H1 (cell line): ENCODE results near the gene TXNDC2. TPM values are rescaled to one million over a fixed set of nuclear protein-coding genes. Genes with fewer than 3 reads are reported as not detected.

Experiments
- CTCF ChIA-PET: fragments of 300-600 bp; sonication (Branson Sonifier 250); formaldehyde crosslinking; loops from one replicate; lab custom pipeline; 2021; ENCODE audit not compliant: partially characterized antibody; lab: Charles Lee
- POLR2A ChIA-PET: fragments of 300-600 bp; sonication (Branson Sonifier 250); formaldehyde crosslinking; loops from one replicate; lab custom pipeline; 2021; ENCODE audit warnings: inconsistent platforms; ENCODE audit not compliant: partially characterized antibody; lab: Charles Lee
- DNase-seq, 2 experiments: peaks; one replicate each; pipeline versions ENCODE4 v3.0.0 to v3.0.0-alpha.2; 2010 to 2022; ENCODE audit warnings: low spot score in 2 of 2, low read depth in 1 of 2, mixed read lengths in 1 of 2
- FAIRE-seq: peaks from 2 replicates; lab custom pipeline; 2011; peaks lifted over from hg19 to GRCh38; lab: Jason Lieb, UNC
- H2AFZ ChIP-seq: 2 replicates; pipeline ENCODE4 v1.8.1; 2012; ENCODE audit warnings: low read length, inconsistent platforms
- H2AK5ac ChIP-seq: 2 replicates; pipeline ENCODE4 v1.6.1; 2013; ENCODE audit warnings: low read depth, low read length
- H2BK120ac ChIP-seq: replicated peaks from 2 replicates; pipeline ENCODE3; 2013; ENCODE audit warnings: low read depth, low read length, inconsistent platforms
- H2BK12ac ChIP-seq: 2 replicates; pipeline ENCODE4 v1.6.1; 2013; ENCODE audit warnings: low read depth, low read length
- H2BK15ac ChIP-seq: 2 replicates; pipeline ENCODE4 v1.6.1; 2013; ENCODE audit warnings: low read length
- H2BK20ac ChIP-seq: 2 replicates; pipeline ENCODE4 v1.6.1; 2013; ENCODE audit warnings: low read length
- H2BK5ac ChIP-seq: 2 replicates; pipeline ENCODE4 v1.6.1; 2013; ENCODE audit warnings: low read depth, low read length
- H3K14ac ChIP-seq: 2 replicates; pipeline ENCODE4 v1.6.1; 2013; ENCODE audit warnings: inconsistent platforms; ENCODE audit not compliant: insufficient read length
- H3K18ac ChIP-seq: 2 replicates; pipeline ENCODE4 v1.6.1; 2013; ENCODE audit warnings: low read length; ENCODE audit errors: extremely low read depth
- H3K23ac ChIP-seq: 2 replicates; pipeline ENCODE4 v1.6.1; 2013; ENCODE audit warnings: inconsistent platforms; ENCODE audit not compliant: insufficient read length
- H3K23me2 ChIP-seq: 2 replicates; pipeline ENCODE4 v1.6.1; 2013; ENCODE audit warnings: low read depth, low read length
- H3K27ac ChIP-seq: 2 replicates; pipeline ENCODE4 v1.6.1; 2011; ENCODE audit warnings: low read depth, low read length, inconsistent platforms
- H3K27me3 ChIP-seq, 4 experiments: replicated peaks in 1 of 4; 1 replicate in 1 of 4; 2 replicates in 3 of 4; pipeline versions ENCODE4 v1.6.1 to v1.8.1; 2011 to 2013; ENCODE audit warnings: low read length in 3 of 4, mild to moderate bottlenecking in 3 of 4, inconsistent platforms in 2 of 4, mixed read lengths in 2 of 4, moderate library complexity in 1 of 4; ENCODE audit not compliant: control insufficient read depth in 3 of 4, insufficient read depth in 3 of 4; ENCODE audit errors: extremely low read depth in 1 of 4
- H3K36me3 ChIP-seq, 4 experiments: 2 replicates each; pipeline versions ENCODE4 v1.6.1 to v1.8.1; 2011 to 2013; ENCODE audit warnings: mild to moderate bottlenecking in 4 of 4, low read length in 3 of 4, moderate library complexity in 2 of 4, control low read depth in 1 of 4, inconsistent platforms in 1 of 4; ENCODE audit not compliant: insufficient read depth in 4 of 4, control insufficient read depth in 2 of 4
- H3K4ac ChIP-seq: replicated peaks from 2 replicates; pipeline ENCODE3; 2013; ENCODE audit warnings: low read length, low read depth, mixed read lengths, inconsistent platforms; ENCODE audit not compliant: insufficient read length
- H3K4me1 ChIP-seq, 4 experiments: replicated peaks in 1 of 4; 1 replicate in 1 of 4; 2 replicates in 3 of 4; pipeline versions ENCODE4 v1.6.1 to v1.8.1; 2011 to 2013; ENCODE audit warnings: low read length in 3 of 4, inconsistent platforms in 2 of 4, mixed read lengths in 1 of 4; ENCODE audit not compliant: insufficient read depth in 4 of 4, control insufficient read depth in 3 of 4
- H3K4me2 ChIP-seq, 2 experiments: 2 replicates each; pipeline versions ENCODE4 v1.6.1 to v1.8.1; 2011 to 2013; ENCODE audit warnings: low read depth in 2 of 2, low read length in 2 of 2, control low read depth in 1 of 2, inconsistent platforms in 1 of 2, mild to moderate bottlenecking in 1 of 2; ENCODE audit not compliant: insufficient read depth in 1 of 2
- H3K4me3 ChIP-seq, 4 experiments: fragments of 200-600, 300-600 bp in 1 of 4; sonication (generic), shearing (Covaris generic), sonication (Bioruptor Twin) in 1 of 4; 2 replicates each; pipeline versions ENCODE4 v1.5.1 to v1.8.1; 2011 to 2016; ENCODE audit warnings: low read length in 4 of 4, low read depth in 3 of 4, control low read depth in 2 of 4, inconsistent platforms in 2 of 4, mild to moderate bottlenecking in 2 of 4, mixed read lengths in 1 of 4, moderate library complexity in 1 of 4; ENCODE audit not compliant: insufficient read depth in 2 of 4; ENCODE audit errors: extremely low read depth in 1 of 4
- H3K56ac ChIP-seq: replicated peaks from 2 replicates; pipeline ENCODE3; 2013; ENCODE audit warnings: low read depth, mild to moderate bottlenecking, mixed read lengths, low read length, inconsistent platforms; ENCODE audit not compliant: insufficient read length
- H3K79me1 ChIP-seq: 2 replicates; pipeline ENCODE4 v1.6.1; 2013; ENCODE audit warnings: low read depth, low read length, control low read depth
- H3K79me2 ChIP-seq, 2 experiments: 2 replicates each; pipeline versions ENCODE4 v1.6.1 to v1.8.1; 2012 to 2013; ENCODE audit warnings: low read length in 2 of 2, mild to moderate bottlenecking in 2 of 2, inconsistent platforms in 1 of 2; ENCODE audit not compliant: insufficient read depth in 2 of 2, control insufficient read depth in 1 of 2
- H3K9ac ChIP-seq, 4 experiments: replicated peaks in 1 of 4; 1 replicate in 1 of 4; 2 replicates in 3 of 4; pipeline versions ENCODE4 v1.6.1 to v1.8.1; 2011 to 2013; ENCODE audit warnings: low read depth in 3 of 4, low read length in 3 of 4, control low read depth in 2 of 4, mild to moderate bottlenecking in 2 of 4, moderate library complexity in 2 of 4, inconsistent platforms in 1 of 4; ENCODE audit errors: extremely low read depth in 1 of 4
- H3K9me3 ChIP-seq, 2 experiments: 2 replicates each; pipeline versions ENCODE4 v1.6.1 to v1.8.1; 2012 to 2013; ENCODE audit warnings: mild to moderate bottlenecking in 2 of 2, moderate library complexity in 2 of 2, control low read depth in 1 of 2, inconsistent platforms in 1 of 2, low read depth in 1 of 2, low read length in 1 of 2, mixed read lengths in 1 of 2; ENCODE audit not compliant: insufficient read depth in 2 of 2
- H4K20me1 ChIP-seq, 2 experiments: replicated peaks in 1 of 2; 2 replicates each; pipeline versions ENCODE3 to v1.8.1; 2011 to 2013; ENCODE audit warnings: inconsistent platforms in 2 of 2, low read length in 2 of 2, mild to moderate bottlenecking in 1 of 2; ENCODE audit not compliant: insufficient read depth in 2 of 2, control insufficient read depth in 1 of 2
- H4K5ac ChIP-seq: 2 replicates; pipeline ENCODE4 v1.6.1; 2013; ENCODE audit warnings: low read length, low read depth, mixed read lengths, inconsistent platforms; ENCODE audit not compliant: insufficient read length
- H4K8ac ChIP-seq: 2 replicates; pipeline ENCODE4 v1.8.0; 2013; ENCODE audit warnings: mild to moderate bottlenecking, moderate library complexity, low read length, inconsistent platforms; ENCODE audit not compliant: insufficient read depth; ENCODE audit errors: extremely low read depth
- H4K91ac ChIP-seq: replicated peaks from 2 replicates; pipeline ENCODE3; 2013; ENCODE audit warnings: low read length, mixed read lengths, inconsistent platforms; ENCODE audit not compliant: insufficient read length
- BRCA1 ChIP-seq: IDR thresholded peaks from 2 replicates; pipeline ENCODE4 v1.6.1; 2012; ENCODE audit warnings: low read depth, low read length, improper control_type of control experiment
- HDAC2 ChIP-seq, 2 experiments: fragments of 300-600 bp in 1 of 2; sonication (generic) in 1 of 2; IDR thresholded peaks; 2 replicates each; pipeline ENCODE4 v1.6.1; 2011 to 2012; ENCODE audit warnings: low read depth in 2 of 2, low read length in 2 of 2, mild to moderate bottlenecking in 2 of 2, moderate library complexity in 2 of 2, borderline replicate concordance in 1 of 2, inconsistent platforms in 1 of 2
- RAD21 ChIP-seq, 2 experiments: IDR thresholded peaks in 1 of 2; conservative IDR thresholded peaks in 1 of 2; 2 replicates each; pipeline ENCODE4 v1.6.1; 2011; ENCODE audit warnings: low read depth in 2 of 2, low read length in 2 of 2, improper control_type of control experiment in 1 of 2, inconsistent platforms in 1 of 2, mild to moderate bottlenecking in 1 of 2, moderate library complexity in 1 of 2
- RNF2 ChIP-seq: fragments of 200-900, 300-1000 bp; sonication (generic); IDR thresholded peaks from 2 replicates; pipeline ENCODE4 v1.7.1; 2016; ENCODE audit warnings: borderline replicate concordance, low read depth, mild to moderate bottlenecking, antibody characterized with exemption, low read length; ENCODE audit not compliant: poor library complexity, severe bottlenecking; ENCODE audit errors: missing control alignments
- SIN3A ChIP-seq, 2 experiments: IDR thresholded peaks in 1 of 2; conservative IDR thresholded peaks in 1 of 2; 2 replicates each; pipeline ENCODE4 v1.6.1; 2011 to 2012; ENCODE audit warnings: low read length in 2 of 2, improper control_type of control experiment in 1 of 2, low read depth in 1 of 2, mild to moderate bottlenecking in 1 of 2
- SP4 ChIP-seq: IDR thresholded peaks from 2 replicates; pipeline ENCODE4 v1.6.1; 2012; ENCODE audit warnings: low read length, inconsistent platforms
- TAF1 ChIP-seq: IDR thresholded peaks from 2 replicates; pipeline ENCODE4 v1.6.1; 2011; ENCODE audit warnings: mild to moderate bottlenecking, low read depth, low read length
- TBP ChIP-seq: IDR thresholded peaks from 2 replicates; pipeline ENCODE4 v1.6.1; 2011; ENCODE audit warnings: low read depth, low read length, improper control_type of control experiment
- TCF12 ChIP-seq: IDR thresholded peaks from 2 replicates; pipeline ENCODE4 v1.6.1; 2011; ENCODE audit warnings: low read depth, mild to moderate bottlenecking, low read length
- WGBS, 2 experiments: shearing (Covaris generic) in 1 of 2; methylation state at CpG; one replicate each; pipeline versions ENCODE4 v1.1.6 to v1.1.7; 2013 to 2015; ENCODE audit warnings: low lambda C conversion rate in 2 of 2, mixed read lengths in 2 of 2, inconsistent platforms in 1 of 2, low coverage in 1 of 2, missing lambda C conversion rate in 1 of 2; ENCODE audit not compliant: insufficient replicate concordance in 2 of 2, insufficient coverage in 1 of 2, insufficient read length in 1 of 2; ENCODE audit errors: extremely low coverage in 1 of 2, missing lambda C conversion rate in 1 of 2; 5-methylcytosine and 5-hydroxymethylcytosine counted together
- long read RNA-seq, 2 experiments: library from RNA in 1 of 2; library from capped mRNA in 1 of 2; stranded (forward); transcript quantifications; one replicate each; pipeline ENCODE4 v2.0.0, GENCODE V29; 2021; ENCODE audit warnings: inconsistent platforms in 1 of 2
- polyA minus RNA-seq, 3 experiments: library from RNA; depleted of rRNA, polyadenylated mRNA; stranded (reverse); fragments of >200 nt; gene quantifications; 1 replicate in 2 of 3; 2 replicates in 1 of 3; pipeline ENCODE4 v1.2.3, GENCODE V29; 2011
- polyA plus RNA-seq, 7 experiments: library from polyadenylated mRNA; depleted of rRNA in 3 of 7; stranded (reverse) in 5 of 7; unstranded in 2 of 7; fragments of >200 nt in 5 of 7; fragments of 200-250 nt in 2 of 7; gene quantifications; 1 replicate in 5 of 7; 2 replicates in 1 of 7; 4 replicates in 1 of 7; pipeline versions ENCODE4 v1.2.1 to v1.2.3, GENCODE V29; 2011 to 2013; ENCODE audit warnings: missing spikeins in 2 of 7, mixed read lengths in 2 of 7
- total RNA-seq: library from RNA; stranded (reverse); fragmentation: NEBNext Ultra II Directional; extraction: Animal tissue kit (Norgen Biotek cat#: 25700); gene quantifications from 2 replicates; pipeline ENCODE4 v1.2.1, GENCODE V29; 2021

The TXNDC2 gene
- total RNA-seq, result 0.09 TPM in 1 of 2 replicates, not detected in the other
- 0.11 TPM in 1 of 2 replicates, not detected in the other for polyA plus RNA-seq (2011; rRNA removed)
- 0.08 TPM for polyA plus RNA-seq (2011; cell fraction: cytosol; rRNA removed)
- not detected for polyA plus RNA-seq (2011; cell fraction: nucleus; rRNA removed)
- 0.20 TPM in 1 of 4 replicates, not detected in the others for polyA plus RNA-seq (2012, experiment 1 of 2)
- polyA plus RNA-seq (2012, experiment 2 of 2), result not detected
- 0.12 TPM for polyA plus RNA-seq (2013, experiment 1 of 2)
- polyA plus RNA-seq (2013, experiment 2 of 2), result 0.11 TPM
- 0.17 TPM in 1 of 2 replicates, not detected in the other for polyA minus RNA-seq (2011; rRNA and poly(A)+ RNA removed)
- not detected for polyA minus RNA-seq (2011; cell fraction: cytosol; rRNA and poly(A)+ RNA removed)
- polyA minus RNA-seq (2011; cell fraction: nucleus; rRNA and poly(A)+ RNA removed), result 0.20 TPM
- long read RNA-seq, experiment 1, result 0 reads
- long read RNA-seq, experiment 2, result 0 reads

DNA sequence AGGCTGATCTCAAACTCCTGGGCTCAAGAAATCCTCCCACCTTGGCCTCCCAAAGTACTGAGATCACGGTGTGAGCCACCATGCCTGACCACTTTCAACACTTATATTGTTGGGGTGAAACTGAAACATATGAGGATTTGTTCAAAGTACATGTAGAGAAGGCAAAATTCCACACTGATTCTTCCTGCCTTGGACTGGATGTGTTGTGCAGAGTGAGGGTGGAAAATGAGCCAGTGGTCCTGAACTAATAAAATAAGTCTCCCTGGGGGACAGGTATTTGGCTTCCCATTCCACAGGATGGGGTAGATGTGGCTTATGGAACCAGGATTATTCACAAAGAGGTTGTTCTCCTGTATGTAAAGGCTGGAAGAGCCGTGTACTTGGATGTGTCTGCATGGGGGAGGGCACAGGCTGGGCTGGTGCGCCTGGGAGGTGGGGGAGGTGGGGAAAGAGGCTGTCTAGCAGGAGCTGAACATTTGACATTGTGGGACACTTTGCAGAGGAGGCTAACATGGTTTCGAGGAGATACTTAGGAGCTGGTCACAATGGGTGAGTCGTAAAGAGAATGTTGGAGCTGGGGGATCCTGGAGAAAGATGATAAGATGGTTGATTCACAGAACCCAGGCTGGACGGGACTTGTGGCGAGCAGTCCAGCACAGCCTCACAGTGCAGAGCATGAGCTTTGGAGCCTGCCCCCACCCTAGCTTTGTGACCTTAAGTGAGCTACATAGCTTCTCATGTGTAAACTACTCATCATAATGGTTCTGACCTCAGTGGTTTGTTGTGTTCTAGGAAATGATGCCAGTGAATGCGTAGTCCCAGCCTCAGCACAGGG is at the start of gene TXNDC2:
TSS of gene TXNDC2 (plus strand) at position 804 of the 835 bp plus-strand sequence. CDS start 708 bp downstream, outside the sequence.
- POLR2A ChIA-PET, result interaction anchor here (1.1 to 1.7 kb wide), 2 partner anchors 12 to 28 kb away, joined by 3 to 6 read pairs; partner anchors contain the start of gene VAPA
- TF ChIP-seq TBP (no peak), TCF12 (no peak), RAD21 (IDR thresholded peaks at IDR 0.05 in 1 of 2, conservative IDR thresholded peaks at IDR 0.05 in 1 of 2; ENCODE audit: low read depth in 2 of 2, low read length in 2 of 2) (no peak), SIN3A (conservative IDR thresholded peaks at IDR 0.05 in 1 of 2, IDR thresholded peaks at IDR 0.05 in 1 of 2; ENCODE audit: low read depth in 1 of 2, low read length in 2 of 2) (no peak), BRCA1 (no peak), SP4 (no peak), TAF1 (no peak), HDAC2 (IDR thresholded peaks at IDR 0.05; ENCODE audit: borderline replicate concordance in 1 of 2, low read depth in 2 of 2, low read length in 2 of 2) (no peak), RNF2 (no peak)

More for the DNA sequence above, at the start of gene TXNDC2:
- CTCF ChIA-PET, result interaction anchor here (1.6 to 1.7 kb wide), 2 partner anchors 9 to 65 kb away, joined by 4 read pairs; no protein-coding TSS in a partner anchor
- Histone ChIP-seq H2BK5ac (no peak within 1 kb of the TSS), H3K18ac (no peak within 1 kb of the TSS), H3K14ac (no peak within 1 kb of the TSS), H3K79me1 (no peaks in the 10 kb centered on the region), H3K79me2 (no peaks in the 10 kb centered on the region), H2BK12ac (no peak within 1 kb of the TSS), H3K36me3 (no peaks in the 10 kb centered on the region), H3K9me3 (no peaks in the 10 kb centered on the region), H2BK20ac (no peak within 1 kb of the TSS), H4K5ac (no peak within 1 kb of the TSS), H3K23ac (no peak within 1 kb of the TSS), H2BK15ac (no peak within 1 kb of the TSS), H2AFZ (no peak within 1 kb of the TSS), H4K91ac (no peak within 1 kb of the TSS), H3K4me2 (no peak within 1 kb of the TSS), H2BK120ac (no peak within 1 kb of the TSS), H3K23me2 (no peaks in the 10 kb centered on the region), H3K4ac (no peak within 1 kb of the TSS), H3K56ac (no peak within 1 kb of the TSS), H3K27ac (no peak within 1 kb of the TSS), H3K9ac (no peak within 1 kb of the TSS), H3K4me3 (no peak within 1 kb of the TSS), H4K8ac (no peak within 1 kb of the TSS), H3K27me3 (no peaks in the 10 kb centered on the region), H4K20me1 (no peaks in the 10 kb centered on the region), H2AK5ac (no peak within 1 kb of the TSS), H3K4me1 (no peaks in the 10 kb centered on the region)
- FAIRE-seq (no peak), DNase-seq (no peak)
- 89% methylated on average over 8 of the region's 8 CpGs; no CpG with 5 or more reads in 1 of the 2 experiments for WGBS, 2 experiments
